ENCODE measurements around the gene VAMP2. TPM values are rescaled to one million over a fixed set of nuclear protein-coding genes. Genes with fewer than 3 reads are reported as not detected.
A peak's percentile ranks its signal among the peaks of the same experiment; 100 is the strongest.

VAMP2 gene
- polyA plus RNA-seq, 2 donors = 21.9 to 22.4 TPM

GRCh38 chr17:8155231-8155995, 7.3 kb downstream of the VAMP2 start:
- H3K4me1 ChIP-seq (ENCODE audit: control insufficient read depth in 2 of 2, insufficient read depth in 2 of 2, low read length in 1 of 2) = peaks cover 1 to 23% of the 10 kb centered on the region in 2 donors
- H3K4me3 ChIP-seq (ENCODE audit: low read depth in 1 of 2, low read length in 2 of 2) = peak overlapping the region; percentile 85 to 87
- no peaks in the 10 kb centered on the region for H3K9me3 ChIP-seq (ENCODE audit: control insufficient read depth in 2 of 2, insufficient read depth in 1 of 2, low read depth in 1 of 2, low read length in 1 of 2)
- 15% methylated on average over 14 of the region's 14 CpGs for WGBS, 2 donors
- peaks cover 0 to 6% of the 10 kb centered on the region in 2 donors for H3K36me3 ChIP-seq (ENCODE audit: control insufficient read depth in 2 of 2, insufficient read depth in 2 of 2, low read length in 1 of 2)
- peak overlapping the region; percentile 100 for H3K27ac ChIP-seq (ENCODE audit: low read depth in 2 of 2, low read length in 1 of 2)
- no peaks in the 10 kb centered on the region for H3K27me3 ChIP-seq (ENCODE audit: control insufficient read depth in 1 of 2, insufficient read depth in 2 of 2, low read length in 2 of 2)

DNA sequence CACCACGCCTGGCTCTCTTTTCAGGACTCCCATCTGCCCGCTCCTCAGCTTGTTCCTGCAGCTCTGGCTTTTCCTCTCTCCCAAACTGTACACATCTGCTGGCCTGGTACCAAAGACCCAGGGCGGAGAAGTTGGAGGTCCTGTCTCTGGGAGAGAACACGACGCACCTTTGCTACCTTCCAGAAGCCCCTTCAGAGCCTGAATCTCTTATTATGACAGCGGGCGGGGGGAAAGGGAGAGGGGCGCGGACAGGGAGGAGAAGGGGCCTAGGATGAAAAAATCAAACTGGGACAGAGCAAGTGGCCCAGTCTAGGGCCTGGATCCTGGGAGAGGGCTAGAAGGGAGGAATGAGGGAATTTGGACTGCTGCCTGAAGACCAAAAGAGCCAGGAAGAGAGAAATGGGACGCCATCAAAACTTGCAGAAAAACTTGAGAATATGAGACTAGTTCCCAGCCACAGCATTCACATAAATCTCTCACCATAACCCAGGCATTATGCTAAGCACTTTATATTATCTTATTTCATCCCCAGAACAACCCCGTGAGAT, 8.1 kb downstream of the VAMP2 start:
- H3K36me3 ChIP-seq (ENCODE audit: control insufficient read depth in 2 of 2, insufficient read depth in 2 of 2, low read length in 1 of 2) = peaks cover 2 to 11% of the 10 kb centered on the region in 2 donors
- no peaks in the 10 kb centered on the region for H3K27me3 ChIP-seq (ENCODE audit: control insufficient read depth in 1 of 2, insufficient read depth in 2 of 2, low read length in 2 of 2)
- WGBS, 2 donors = 19 to 31% methylated on average over 11 of the region's 11 CpGs
- H3K9me3 ChIP-seq (ENCODE audit: control insufficient read depth in 2 of 2, insufficient read depth in 1 of 2, low read depth in 1 of 2, low read length in 1 of 2) = no peaks in the 10 kb centered on the region
- peak overlapping the region; percentile 85 to 87 for H3K4me3 ChIP-seq (ENCODE audit: low read depth in 1 of 2, low read length in 2 of 2)
- peak overlapping the region; percentile 100 for H3K27ac ChIP-seq (ENCODE audit: low read depth in 2 of 2, low read length in 1 of 2)
- H3K4me1 ChIP-seq (ENCODE audit: control insufficient read depth in 2 of 2, insufficient read depth in 2 of 2, low read length in 1 of 2) = peaks cover 2 to 27% of the 10 kb centered on the region in 2 donors

- Histone ChIP-seq H3K36me3 (ENCODE audit: control insufficient read depth in 2 of 2, insufficient read depth in 2 of 2, low read length in 1 of 2) (peaks cover 6 to 14% of the 10 kb centered on the region in 2 donors), H3K9me3 (ENCODE audit: control insufficient read depth in 2 of 2, insufficient read depth in 1 of 2, low read depth in 1 of 2, low read length in 1 of 2) (no peaks in the 10 kb centered on the region), H3K4me1 (ENCODE audit: control insufficient read depth in 2 of 2, insufficient read depth in 2 of 2, low read length in 1 of 2) (peaks cover 2 to 27% of the 10 kb centered on the region in 2 donors), H3K27me3 (ENCODE audit: control insufficient read depth in 1 of 2, insufficient read depth in 2 of 2, low read length in 2 of 2) (no peaks in the 10 kb centered on the region), H3K27ac (ENCODE audit: low read depth in 2 of 2, low read length in 1 of 2) (peak overlapping the region; percentile 100), H3K4me3 (ENCODE audit: low read depth in 1 of 2, low read length in 2 of 2) (peak overlapping the region; percentile 85 to 87)
- WGBS, 2 donors = 4 to 6% methylated on average over 22 of the region's 22 CpGs
Observed at GRCh38 chr17:8153957-8154607, 8.7 kb downstream of the VAMP2 start.

GRCh38 chr17:8153525-8153956, 9.2 kb downstream of the VAMP2 start:
- peak overlapping the region; percentile 100 for H3K27ac ChIP-seq (ENCODE audit: low read depth in 2 of 2, low read length in 1 of 2)
- WGBS, 2 donors = 9 to 14% methylated on average over 13 of the region's 13 CpGs
- H3K4me1 ChIP-seq (ENCODE audit: control insufficient read depth in 2 of 2, insufficient read depth in 2 of 2, low read length in 1 of 2) = peaks cover 2 to 26% of the 10 kb centered on the region in 2 donors
- H3K36me3 ChIP-seq (ENCODE audit: control insufficient read depth in 2 of 2, insufficient read depth in 2 of 2, low read length in 1 of 2) = peaks cover 6 to 17% of the 10 kb centered on the region in 2 donors
- peak overlapping the region; percentile 31 to 45 for H3K4me3 ChIP-seq (ENCODE audit: low read depth in 1 of 2, low read length in 2 of 2)
- no peaks in the 10 kb centered on the region for H3K27me3 ChIP-seq (ENCODE audit: control insufficient read depth in 1 of 2, insufficient read depth in 2 of 2, low read length in 2 of 2)
- H3K9me3 ChIP-seq (ENCODE audit: control insufficient read depth in 2 of 2, insufficient read depth in 1 of 2, low read depth in 1 of 2, low read length in 1 of 2) = no peaks in the 10 kb centered on the region

GRCh38 chr17:8153031-8153451, 9.7 kb downstream of the VAMP2 start:
- 69 to 71% methylated on average over 7 of the region's 7 CpGs for WGBS, 2 donors
- H3K9me3 ChIP-seq (ENCODE audit: control insufficient read depth in 2 of 2, insufficient read depth in 1 of 2, low read depth in 1 of 2, low read length in 1 of 2) = no peaks in the 10 kb centered on the region
- peaks cover 6 to 22% of the 10 kb centered on the region in 2 donors for H3K36me3 ChIP-seq (ENCODE audit: control insufficient read depth in 2 of 2, insufficient read depth in 2 of 2, low read length in 1 of 2)
- H3K27ac ChIP-seq (ENCODE audit: low read depth in 2 of 2, low read length in 1 of 2) = peak overlapping the region; percentile 100
- no peaks in the 10 kb centered on the region for H3K27me3 ChIP-seq (ENCODE audit: control insufficient read depth in 1 of 2, insufficient read depth in 2 of 2, low read length in 2 of 2)
- H3K4me3 ChIP-seq (ENCODE audit: low read depth in 1 of 2, low read length in 2 of 2) = peak overlapping the region; percentile 9 to 69
- H3K4me1 ChIP-seq (ENCODE audit: control insufficient read depth in 2 of 2, insufficient read depth in 2 of 2, low read length in 1 of 2) = peaks cover 2 to 24% of the 10 kb centered on the region in 2 donors

GRCh38 chr17:8152112-8152775, 10.5 kb downstream of the VAMP2 start, which contains the start of gene PER1:
TSS of gene PER1 (minus strand) at chr17:8152404. CDS start at chr17:8150706, 1,698 bp downstream.
- no peaks in the 10 kb centered on the region for H3K27me3 ChIP-seq (ENCODE audit: control insufficient read depth in 1 of 2, insufficient read depth in 2 of 2, low read length in 2 of 2)
- H3K4me1 ChIP-seq (ENCODE audit: control insufficient read depth in 2 of 2, insufficient read depth in 2 of 2, low read length in 1 of 2) = peaks cover 2 to 24% of the 10 kb centered on the region in 2 donors
- H3K36me3 ChIP-seq (ENCODE audit: control insufficient read depth in 2 of 2, insufficient read depth in 2 of 2, low read length in 1 of 2) = peaks cover 9 to 30% of the 10 kb centered on the region in 2 donors
- no peaks in the 10 kb centered on the region for H3K9me3 ChIP-seq (ENCODE audit: control insufficient read depth in 2 of 2, insufficient read depth in 1 of 2, low read depth in 1 of 2, low read length in 1 of 2)
- 3 to 5% methylated on average over 41 to 42 of the region's 42 CpGs for WGBS, 2 donors
- peak within 1 kb of the TSS; percentile 48 to 69 for H3K4me3 ChIP-seq (ENCODE audit: low read depth in 1 of 2, low read length in 2 of 2)
- H3K27ac ChIP-seq (ENCODE audit: low read depth in 2 of 2, low read length in 1 of 2) = peak within 1 kb of the TSS; percentile 100

GRCh38 chr17:8151641-8152111, 11.1 kb downstream of the VAMP2 start:
- Histone ChIP-seq H3K27me3 (ENCODE audit: control insufficient read depth in 1 of 2, insufficient read depth in 2 of 2, low read length in 2 of 2) (no peaks in the 10 kb centered on the region), H3K9me3 (ENCODE audit: control insufficient read depth in 2 of 2, insufficient read depth in 1 of 2, low read depth in 1 of 2, low read length in 1 of 2) (no peaks in the 10 kb centered on the region), H3K27ac (ENCODE audit: low read depth in 2 of 2, low read length in 1 of 2) (peak overlapping the region; percentile 100), H3K36me3 (ENCODE audit: control insufficient read depth in 2 of 2, insufficient read depth in 2 of 2, low read length in 1 of 2) (peaks cover 15 to 36% of the 10 kb centered on the region in 2 donors), H3K4me1 (ENCODE audit: control insufficient read depth in 2 of 2, insufficient read depth in 2 of 2, low read length in 1 of 2) (peaks cover 2 to 26% of the 10 kb centered on the region in 2 donors), H3K4me3 (ENCODE audit: low read depth in 1 of 2, low read length in 2 of 2) (peak overlapping the region; percentile 48 to 69)
- 3 to 5% methylated on average over 22 of the region's 22 CpGs for WGBS, 2 donors

- H3K4me1 ChIP-seq (ENCODE audit: control insufficient read depth in 2 of 2, insufficient read depth in 2 of 2, low read length in 1 of 2) = peaks cover 2 to 26% of the 10 kb centered on the region in 2 donors
- peaks cover 20 to 41% of the 10 kb centered on the region in 2 donors for H3K36me3 ChIP-seq (ENCODE audit: control insufficient read depth in 2 of 2, insufficient read depth in 2 of 2, low read length in 1 of 2)
- H3K27ac ChIP-seq (ENCODE audit: low read depth in 2 of 2, low read length in 1 of 2) = peak overlapping the region; percentile 100
- H3K4me3 ChIP-seq (ENCODE audit: low read depth in 1 of 2, low read length in 2 of 2) = peak overlapping the region; percentile 48 to 69
- peaks cover 0 to 2% of the 10 kb centered on the region in 2 donors for H3K9me3 ChIP-seq (ENCODE audit: control insufficient read depth in 2 of 2, insufficient read depth in 1 of 2, low read depth in 1 of 2, low read length in 1 of 2)
- 5 to 12% methylated on average over 38 of the region's 38 CpGs for WGBS, 2 donors
- H3K27me3 ChIP-seq (ENCODE audit: control insufficient read depth in 1 of 2, insufficient read depth in 2 of 2, low read length in 2 of 2) = no peaks in the 10 kb centered on the region
Observed at GRCh38 chr17:8151120-8151640, 11.6 kb downstream of the VAMP2 start.

All from esophagus (tissue), 2 donors.